HepG2 (cell line): ENCODE data around the gene FAAP20. TPM values are rescaled to one million over a fixed set of nuclear protein-coding genes. Genes with fewer than 3 reads are reported as not detected.
A peak's percentile ranks its signal among the peaks of the same experiment; 100 is the strongest.

Experiments
- ATAD3A ChIP-seq: sonication (generic); formaldehyde crosslinking; IDR thresholded peaks from 2 replicates; pipeline ENCODE4 v1.4.0; 2020; ENCODE audit warnings: missing genetic modification reagents
- BORCS8-MEF2B ChIP-seq: sonication (generic); formaldehyde crosslinking; IDR thresholded peaks from 2 replicates; pipeline ENCODE4 v1.8.0; 2022; ENCODE audit warnings: mild to moderate bottlenecking, missing genetic modification reagents
- GZF1 ChIP-seq: sonication (generic); formaldehyde crosslinking; IDR thresholded peaks from 2 replicates; pipeline ENCODE4 v1.5.1; 2020; ENCODE audit warnings: mild to moderate bottlenecking, missing genetic modification reagents
- KDM5A ChIP-seq: fragments of 200-600 bp; sonication (generic); IDR thresholded peaks from 2 replicates; pipeline ENCODE4 v1.7.0; 2018; ENCODE audit warnings: antibody characterized with exemption, mild to moderate bottlenecking, low read length, borderline replicate concordance
- KDM5B ChIP-seq: sonication (generic); formaldehyde crosslinking; IDR thresholded peaks from 2 replicates; pipeline ENCODE4 v1.4.0; 2020; ENCODE audit warnings: missing genetic modification reagents, mild to moderate bottlenecking, borderline replicate concordance
- PAWR ChIP-seq: sonication (generic); formaldehyde crosslinking; IDR thresholded peaks from 2 replicates; pipeline ENCODE4 v1.4.0; 2020; ENCODE audit warnings: missing genetic modification reagents, mild to moderate bottlenecking, borderline replicate concordance
- SMAD1 ChIP-seq: sonication (generic); formaldehyde crosslinking; IDR thresholded peaks from 2 replicates; pipeline ENCODE4 v1.4.0; 2020; ENCODE audit warnings: missing genetic modification reagents, low read depth, mild to moderate bottlenecking, borderline replicate concordance
- ZKSCAN8 ChIP-seq: IDR thresholded peaks from 2 replicates; pipeline ENCODE4 v1.6.1; 2016; ENCODE audit warnings: borderline replicate concordance, missing genetic modification reagents, missing compliant biosample characterization
- ZNF563 ChIP-seq: sonication (generic); formaldehyde crosslinking; IDR thresholded peaks from 2 replicates; pipeline ENCODE4 v1.8.0; 2022; ENCODE audit warnings: mild to moderate bottlenecking, moderate library complexity, missing genetic modification reagents
- ZNF652 ChIP-seq: IDR thresholded peaks from 2 replicates; pipeline ENCODE4 v1.6.1; 2016; ENCODE audit warnings: low read depth, borderline replicate concordance
- polyA plus RNA-seq, 8 experiments: library from polyadenylated mRNA; depleted of rRNA in 3 of 8; stranded (reverse) in 7 of 8; unstranded in 1 of 8; fragments of >200 nt; fragmentation: Illumina TruSeq in 4 of 8; extraction: Trizol in 4 of 8; gene quantifications; 2 replicates each; pipeline versions ENCODE4 v1.2.1 to v1.2.3, GENCODE V29; 2011 to 2016; ENCODE audit warnings: low read depth in 4 of 8, missing spikeins in 1 of 8, mixed read lengths in 1 of 8; ENCODE audit not compliant: insufficient read depth in 1 of 8
- total RNA-seq, 5 experiments: library from RNA; depleted of rRNA; stranded (reverse); fragments of >200 nt; fragmentation: Illumina TruSeq; extraction: Trizol; gene quantifications; 2 replicates each; pipeline ENCODE4 v1.2.3, GENCODE V29; 2016; ENCODE audit warnings: low read depth in 1 of 5
- TF ChIP-seq, protein P1 (sequence below): sonication (generic); formaldehyde crosslinking; IDR thresholded peaks from 2 replicates; pipeline ENCODE4 v1.4.0; 2020; ENCODE audit warnings: missing genetic modification reagents
- TF ChIP-seq, protein P2 (sequence below), 2 experiments: sonication (generic) in 1 of 2; formaldehyde crosslinking in 1 of 2; IDR thresholded peaks; 2 replicates each; pipeline versions ENCODE4 v1.5.1 to v1.6.1; 2011 to 2020; ENCODE audit warnings: borderline replicate concordance in 1 of 2, low read depth in 1 of 2, low read length in 1 of 2, mild to moderate bottlenecking in 1 of 2, missing genetic modification reagents in 1 of 2, moderate library complexity in 1 of 2
- TF ChIP-seq, protein P3 (sequence below): sonication (generic); formaldehyde crosslinking; IDR thresholded peaks from 2 replicates; pipeline ENCODE4 v1.4.0; 2020; ENCODE audit warnings: low read depth, mild to moderate bottlenecking, missing genetic modification reagents
- TF ChIP-seq, protein P4 (sequence below): sonication (generic); formaldehyde crosslinking; IDR thresholded peaks from 2 replicates; pipeline ENCODE4 v1.9.0; 2021; ENCODE audit warnings: missing genetic modification reagents, borderline replicate concordance
- TF ChIP-seq, protein P5 (sequence below): sonication (generic); formaldehyde crosslinking; IDR thresholded peaks from 2 replicates; pipeline ENCODE4 v1.4.0; 2020; ENCODE audit warnings: missing genetic modification reagents, mild to moderate bottlenecking, borderline replicate concordance
- TF ChIP-seq, protein P6 (sequence below): sonication (generic); formaldehyde crosslinking; IDR thresholded peaks from 2 replicates; pipeline ENCODE4 v1.8.1; 2023; ENCODE audit warnings: missing genetic modification reagents, mild to moderate bottlenecking, borderline replicate concordance
- TF ChIP-seq, protein P7 (sequence below): sonication (generic); formaldehyde crosslinking; IDR thresholded peaks from 2 replicates; pipeline ENCODE4 v1.4.0; 2020; ENCODE audit warnings: missing genetic modification reagents, borderline replicate concordance

Gene FAAP20
- total and polyA plus RNA-seq, 2 of the 13 experiments (the other 11 are each of a cell fraction or from before 2014, with no cell fraction given), result 9.6 to 10.8 TPM

DNA sequence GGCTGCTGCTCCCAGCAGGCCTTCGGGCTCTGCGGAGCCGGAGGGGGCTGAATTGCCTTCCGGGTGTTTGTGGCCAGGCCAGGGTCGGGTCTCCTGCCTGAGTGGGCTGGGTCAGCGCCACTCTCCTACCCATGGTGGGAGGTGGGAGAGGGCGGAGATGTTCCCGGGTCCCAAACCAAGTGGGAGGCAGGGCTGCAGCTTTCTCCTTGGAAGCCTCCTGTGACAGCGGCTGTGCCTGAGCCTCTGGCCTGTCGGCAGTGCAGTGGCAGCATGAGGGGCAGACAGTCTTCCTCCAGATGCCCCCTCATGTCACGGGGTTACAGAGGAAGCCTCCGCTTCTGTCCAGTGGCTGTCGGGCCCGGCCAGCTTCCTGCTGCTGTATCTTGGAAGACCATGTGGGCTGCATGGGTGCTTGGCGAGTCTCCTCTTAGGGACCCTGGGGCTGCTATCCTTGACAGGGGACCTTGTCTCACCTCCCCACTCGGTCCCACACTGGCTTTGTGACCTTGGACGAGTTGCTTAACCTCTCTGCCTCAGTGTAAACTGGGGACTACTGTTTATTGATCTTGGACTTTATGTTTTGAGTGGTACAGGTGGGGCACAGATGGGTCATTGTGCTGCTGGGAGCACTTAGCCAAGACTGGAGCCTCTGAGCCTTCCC lies 37.8 kb upstream of the FAAP20 start (continued):
- TF ChIP-seq, protein P1, sequence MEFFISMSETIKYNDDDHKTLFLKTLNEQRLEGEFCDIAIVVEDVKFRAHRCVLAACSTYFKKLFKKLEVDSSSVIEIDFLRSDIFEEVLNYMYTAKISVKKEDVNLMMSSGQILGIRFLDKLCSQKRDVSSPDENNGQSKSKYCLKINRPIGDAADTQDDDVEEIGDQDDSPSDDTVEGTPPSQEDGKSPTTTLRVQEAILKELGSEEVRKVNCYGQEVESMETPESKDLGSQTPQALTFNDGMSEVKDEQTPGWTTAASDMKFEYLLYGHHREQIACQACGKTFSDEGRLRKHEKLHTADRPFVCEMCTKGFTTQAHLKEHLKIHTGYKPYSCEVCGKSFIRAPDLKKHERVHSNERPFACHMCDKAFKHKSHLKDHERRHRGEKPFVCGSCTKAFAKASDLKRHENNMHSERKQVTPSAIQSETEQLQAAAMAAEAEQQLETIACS (CRISPR knock-in tag), result no peak
- no peak for TF ChIP-seq ZNF563
- TF ChIP-seq, protein P2, sequence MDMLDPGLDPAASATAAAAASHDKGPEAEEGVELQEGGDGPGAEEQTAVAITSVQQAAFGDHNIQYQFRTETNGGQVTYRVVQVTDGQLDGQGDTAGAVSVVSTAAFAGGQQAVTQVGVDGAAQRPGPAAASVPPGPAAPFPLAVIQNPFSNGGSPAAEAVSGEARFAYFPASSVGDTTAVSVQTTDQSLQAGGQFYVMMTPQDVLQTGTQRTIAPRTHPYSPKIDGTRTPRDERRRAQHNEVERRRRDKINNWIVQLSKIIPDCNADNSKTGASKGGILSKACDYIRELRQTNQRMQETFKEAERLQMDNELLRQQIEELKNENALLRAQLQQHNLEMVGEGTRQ (IDR thresholded peaks at IDR 0.05; ENCODE audit: low read depth, low read length), result no peak
- TF ChIP-seq, protein P2 (CRISPR knock-in tag; IDR thresholded peaks at IDR 0.05; ENCODE audit: borderline replicate concordance), result no peak; the same call in 1 of the 2 replicates
- TF ChIP-seq, protein P3, sequence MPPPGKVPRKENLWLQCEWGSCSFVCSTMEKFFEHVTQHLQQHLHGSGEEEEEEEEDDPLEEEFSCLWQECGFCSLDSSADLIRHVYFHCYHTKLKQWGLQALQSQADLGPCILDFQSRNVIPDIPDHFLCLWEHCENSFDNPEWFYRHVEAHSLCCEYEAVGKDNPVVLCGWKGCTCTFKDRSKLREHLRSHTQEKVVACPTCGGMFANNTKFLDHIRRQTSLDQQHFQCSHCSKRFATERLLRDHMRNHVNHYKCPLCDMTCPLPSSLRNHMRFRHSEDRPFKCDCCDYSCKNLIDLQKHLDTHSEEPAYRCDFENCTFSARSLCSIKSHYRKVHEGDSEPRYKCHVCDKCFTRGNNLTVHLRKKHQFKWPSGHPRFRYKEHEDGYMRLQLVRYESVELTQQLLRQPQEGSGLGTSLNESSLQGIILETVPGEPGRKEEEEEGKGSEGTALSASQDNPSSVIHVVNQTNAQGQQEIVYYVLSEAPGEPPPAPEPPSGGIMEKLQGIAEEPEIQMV (CRISPR knock-in tag), result no peak; the same call in 1 of the 2 replicates
- TF ChIP-seq, protein P4, sequence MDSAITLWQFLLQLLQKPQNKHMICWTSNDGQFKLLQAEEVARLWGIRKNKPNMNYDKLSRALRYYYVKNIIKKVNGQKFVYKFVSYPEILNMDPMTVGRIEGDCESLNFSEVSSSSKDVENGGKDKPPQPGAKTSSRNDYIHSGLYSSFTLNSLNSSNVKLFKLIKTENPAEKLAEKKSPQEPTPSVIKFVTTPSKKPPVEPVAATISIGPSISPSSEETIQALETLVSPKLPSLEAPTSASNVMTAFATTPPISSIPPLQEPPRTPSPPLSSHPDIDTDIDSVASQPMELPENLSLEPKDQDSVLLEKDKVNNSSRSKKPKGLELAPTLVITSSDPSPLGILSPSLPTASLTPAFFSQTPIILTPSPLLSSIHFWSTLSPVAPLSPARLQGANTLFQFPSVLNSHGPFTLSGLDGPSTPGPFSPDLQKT (CRISPR knock-in tag), result no peak
- TF ChIP-seq ZKSCAN8, result peak; percentile 70
- TF ChIP-seq GZF1, result no peak
- TF ChIP-seq ZNF652 (CRISPR knock-in tag), result no peak
- no peak for TF ChIP-seq BORCS8-MEF2B (CRISPR knock-in tag)
- no peak for TF ChIP-seq ATAD3A (CRISPR knock-in tag)
- no peak; the same call in 1 of the 2 replicates for TF ChIP-seq KDM5B
- TF ChIP-seq SMAD1 (CRISPR knock-in tag), result no peak
- TF ChIP-seq, protein P5, sequence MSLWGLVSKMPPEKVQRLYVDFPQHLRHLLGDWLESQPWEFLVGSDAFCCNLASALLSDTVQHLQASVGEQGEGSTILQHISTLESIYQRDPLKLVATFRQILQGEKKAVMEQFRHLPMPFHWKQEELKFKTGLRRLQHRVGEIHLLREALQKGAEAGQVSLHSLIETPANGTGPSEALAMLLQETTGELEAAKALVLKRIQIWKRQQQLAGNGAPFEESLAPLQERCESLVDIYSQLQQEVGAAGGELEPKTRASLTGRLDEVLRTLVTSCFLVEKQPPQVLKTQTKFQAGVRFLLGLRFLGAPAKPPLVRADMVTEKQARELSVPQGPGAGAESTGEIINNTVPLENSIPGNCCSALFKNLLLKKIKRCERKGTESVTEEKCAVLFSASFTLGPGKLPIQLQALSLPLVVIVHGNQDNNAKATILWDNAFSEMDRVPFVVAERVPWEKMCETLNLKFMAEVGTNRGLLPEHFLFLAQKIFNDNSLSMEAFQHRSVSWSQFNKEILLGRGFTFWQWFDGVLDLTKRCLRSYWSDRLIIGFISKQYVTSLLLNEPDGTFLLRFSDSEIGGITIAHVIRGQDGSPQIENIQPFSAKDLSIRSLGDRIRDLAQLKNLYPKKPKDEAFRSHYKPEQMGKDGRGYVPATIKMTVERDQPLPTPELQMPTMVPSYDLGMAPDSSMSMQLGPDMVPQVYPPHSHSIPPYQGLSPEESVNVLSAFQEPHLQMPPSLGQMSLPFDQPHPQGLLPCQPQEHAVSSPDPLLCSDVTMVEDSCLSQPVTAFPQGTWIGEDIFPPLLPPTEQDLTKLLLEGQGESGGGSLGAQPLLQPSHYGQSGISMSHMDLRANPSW (CRISPR knock-in tag), result no peak
- TF ChIP-seq PAWR (CRISPR knock-in tag), result no peak
- TF ChIP-seq, protein P6, sequence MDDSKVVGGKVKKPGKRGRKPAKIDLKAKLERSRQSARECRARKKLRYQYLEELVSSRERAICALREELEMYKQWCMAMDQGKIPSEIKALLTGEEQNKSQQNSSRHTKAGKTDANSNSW (CRISPR knock-in tag), result no peak
- TF ChIP-seq, protein P7, sequence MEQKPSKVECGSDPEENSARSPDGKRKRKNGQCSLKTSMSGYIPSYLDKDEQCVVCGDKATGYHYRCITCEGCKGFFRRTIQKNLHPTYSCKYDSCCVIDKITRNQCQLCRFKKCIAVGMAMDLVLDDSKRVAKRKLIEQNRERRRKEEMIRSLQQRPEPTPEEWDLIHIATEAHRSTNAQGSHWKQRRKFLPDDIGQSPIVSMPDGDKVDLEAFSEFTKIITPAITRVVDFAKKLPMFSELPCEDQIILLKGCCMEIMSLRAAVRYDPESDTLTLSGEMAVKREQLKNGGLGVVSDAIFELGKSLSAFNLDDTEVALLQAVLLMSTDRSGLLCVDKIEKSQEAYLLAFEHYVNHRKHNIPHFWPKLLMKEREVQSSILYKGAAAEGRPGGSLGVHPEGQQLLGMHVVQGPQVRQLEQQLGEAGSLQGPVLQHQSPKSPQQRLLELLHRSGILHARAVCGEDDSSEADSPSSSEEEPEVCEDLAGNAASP (CRISPR knock-in tag), result peak; percentile 98
- peak; percentile 36; the same call in 1 of the 2 replicates for TF ChIP-seq KDM5A
